Measurements from ENCODE around the gene VPS51. TPM values are rescaled to one million over a fixed set of nuclear protein-coding genes. Genes with fewer than 3 reads are reported as not detected.

Gene VPS51
- total RNA-seq, 3 donors from 2014 or later (not counting 1 experiment from before 2014, with no cell fraction given) = 180 to 197 (median 184) TPM

GRCh38 chr11:65125197-65126056 is 29.4 kb downstream of the VPS51 start:
- Histone ChIP-seq H3K9me3 (ENCODE audit: control insufficient read depth, insufficient read depth, low read length) (no peaks in the 10 kb centered on the region), H3K27me3 (ENCODE audit: control insufficient read depth, insufficient read depth, low read length) (no peaks in the 10 kb centered on the region), H3K36me3 (ENCODE audit: control insufficient read depth, insufficient read depth, low read length) (peaks cover 66% of the 10 kb centered on the region), H3K4me3 (ENCODE audit: low read length) (no peak overlapping the region), H3K4me1 (ENCODE audit: control insufficient read depth, insufficient read depth, low read length) (peaks cover 28% of the 10 kb centered on the region), H3K27ac (ENCODE audit: low read length) (no peak overlapping the region)
- Mint-ChIP-seq H3K36me3 (no peaks in the 10 kb centered on the region), H3K27ac (no peak overlapping the region), H3K27me3 (ENCODE audit: low read depth in 2 of 2) (no peaks in the 10 kb centered on the region), H3K4me1 (peaks cover 17 to 25% of the 10 kb centered on the region in 2 donors), H3K9me3 (no peaks in the 10 kb centered on the region), H3K4me3 (no peak overlapping the region)
- no peak for TF ChIP-seq CTCF (IDR thresholded peaks at IDR 0.05)
- intact Hi-C loops (cut with micrococcal nuclease) = no loop called here
- ATAC-seq (no peak), DNase-seq (no peak)
- 91% methylated on average over 12 of the region's 12 CpGs for WGBS (ENCODE audit: insufficient coverage)

- Histone ChIP-seq H3K9me3 (ENCODE audit: control insufficient read depth, insufficient read depth, low read length) (no peaks in the 10 kb centered on the region), H3K27ac (ENCODE audit: low read length) (no peak overlapping the region), H3K4me1 (ENCODE audit: control insufficient read depth, insufficient read depth, low read length) (peaks cover 27% of the 10 kb centered on the region), H3K27me3 (ENCODE audit: control insufficient read depth, insufficient read depth, low read length) (no peaks in the 10 kb centered on the region), H3K4me3 (ENCODE audit: low read length) (no peak overlapping the region), H3K36me3 (ENCODE audit: control insufficient read depth, insufficient read depth, low read length) (peaks cover 70% of the 10 kb centered on the region)
- Mint-ChIP-seq H3K27me3 (ENCODE audit: low read depth in 2 of 2) (no peaks in the 10 kb centered on the region), H3K36me3 (no peaks in the 10 kb centered on the region), H3K4me3 (no peak overlapping the region), H3K9me3 (no peaks in the 10 kb centered on the region), H3K4me1 (peaks cover 7 to 21% of the 10 kb centered on the region in 2 donors), H3K27ac (no peak overlapping the region)
- DNase-seq = no peak
- WGBS (ENCODE audit: insufficient coverage) = 87% methylated on average over 5 of the region's 6 CpGs
- no peak for TF ChIP-seq CTCF (IDR thresholded peaks at IDR 0.05)
- no peak for ATAC-seq
- intact Hi-C loops (cut with micrococcal nuclease) = no loop called here
Observed at GRCh38 chr11:65126624-65127274, 30.7 kb downstream of the VPS51 start.

- DNase-seq = no peak
- intact Hi-C loops (cut with micrococcal nuclease) = no loop called here
- WGBS (ENCODE audit: insufficient coverage) = 93% methylated on average over 12 of the region's 12 CpGs
- H3K27ac Mint-ChIP-seq = no peak overlapping the region
- no peaks in the 10 kb centered on the region for H3K9me3 Mint-ChIP-seq
- Histone ChIP-seq H3K9me3 (ENCODE audit: control insufficient read depth, insufficient read depth, low read length) (no peaks in the 10 kb centered on the region), H3K27ac (ENCODE audit: low read length) (no peak overlapping the region), H3K4me1 (ENCODE audit: control insufficient read depth, insufficient read depth, low read length) (peaks cover 32% of the 10 kb centered on the region), H3K27me3 (ENCODE audit: control insufficient read depth, insufficient read depth, low read length) (no peaks in the 10 kb centered on the region), H3K4me3 (ENCODE audit: low read length) (no peak overlapping the region), H3K36me3 (ENCODE audit: control insufficient read depth, insufficient read depth, low read length) (peaks cover 79% of the 10 kb centered on the region)
- H3K27me3 Mint-ChIP-seq (ENCODE audit: low read depth in 2 of 2) = no peaks in the 10 kb centered on the region
- TF ChIP-seq CTCF (IDR thresholded peaks at IDR 0.05) = no peak
- H3K4me3 Mint-ChIP-seq = no peak overlapping the region
- ATAC-seq = no peak
- peaks cover under 1 to 18% of the 10 kb centered on the region in 2 donors for H3K4me1 Mint-ChIP-seq
- no peaks in the 10 kb centered on the region for H3K36me3 Mint-ChIP-seq
Observed at GRCh38 chr11:65127473-65128181, 31.6 kb downstream of the VPS51 start.

All from natural killer cell (primary cell).